Prostate gland (tissue), 2 donors: ENCODE results near the gene PANK4.

Source experiments
- CTCF ChIP-seq, 4 experiments: fragments of 200-600 bp in 2 of 4; fragments of 450-650 bp in 2 of 4; sonication (generic) in 2 of 4; IDR thresholded peaks; 1 replicate in 3 of 4; 2 replicates in 1 of 4; pipeline ENCODE4 v1.5.1; 2016 to 2019; ENCODE audit warnings: antibody characterized with exemption in 4 of 4, mild to moderate bottlenecking in 2 of 4, moderate library complexity in 2 of 4
- POLR2A ChIP-seq: fragments of 450-650 bp; IDR thresholded peaks from one replicate; pipeline ENCODE4 v1.6.1; 2016; ENCODE audit warnings: antibody characterized with exemption, mild to moderate bottlenecking
- POLR2AphosphoS5 ChIP-seq: sonication (generic); formaldehyde crosslinking; IDR thresholded peaks from one replicate; pipeline ENCODE4 v1.6.1; 2017; ENCODE audit warnings: antibody characterized with exemption

- no peak for TF ChIP-seq POLR2AphosphoS5
- TF ChIP-seq CTCF (IDR thresholded peaks at IDR 0.05) = no peak
- no peak for TF ChIP-seq POLR2A
These were observed 58.3 kb downstream of the PANK4 start for GRCh38 chr1:2468041-2468472.
